H1 (cell line): ENCODE measurements around the gene ALG5. TPM values are rescaled to one million over a fixed set of nuclear protein-coding genes. Genes with fewer than 3 reads are reported as not detected.

Experiments
- BRCA1 ChIP-seq: IDR thresholded peaks from 2 replicates; pipeline ENCODE4 v1.6.1; 2012; ENCODE audit warnings: low read depth, low read length, improper control_type of control experiment
- CEBPB ChIP-seq: IDR thresholded peaks from 2 replicates; pipeline ENCODE4 v1.6.1; 2012; ENCODE audit warnings: low read depth, low read length
- CHD7 ChIP-seq: fragments of 300-600 bp; sonication (generic); IDR thresholded peaks from 2 replicates; pipeline ENCODE4 v1.7.1; 2012; ENCODE audit warnings: low read length, moderate library complexity, mild to moderate bottlenecking, inconsistent platforms; ENCODE audit not compliant: insufficient replicate concordance
- EZH2 ChIP-seq: fragments of 200-600 bp; sonication (generic); IDR thresholded peaks from 2 replicates; pipeline ENCODE4 v1.7.1; 2012; ENCODE audit warnings: low read depth, mild to moderate bottlenecking, moderate library complexity, low read length, inconsistent platforms; ENCODE audit not compliant: severe bottlenecking
- FOSL1 ChIP-seq: IDR thresholded peaks from 2 replicates; pipeline ENCODE4 v1.6.1; 2011; ENCODE audit warnings: mild to moderate bottlenecking, low read depth, low read length, moderate library complexity; ENCODE audit not compliant: insufficient read depth
- JUND ChIP-seq: IDR thresholded peaks from 2 replicates; pipeline ENCODE4 v1.6.1; 2011; ENCODE audit warnings: mild to moderate bottlenecking, improper control_type of control experiment, low read length
- KDM1A ChIP-seq: fragments of 200-600, 300-600 bp; sonication (generic); IDR thresholded peaks from 2 replicates; pipeline ENCODE4 v1.7.1; 2016; ENCODE audit warnings: mild to moderate bottlenecking, low read length, borderline replicate concordance
- TCF12 ChIP-seq: IDR thresholded peaks from 2 replicates; pipeline ENCODE4 v1.6.1; 2011; ENCODE audit warnings: low read depth, mild to moderate bottlenecking, low read length
- YY1 ChIP-seq: IDR thresholded peaks from 2 replicates; pipeline ENCODE4 v1.6.1; 2011; ENCODE audit warnings: low read depth, mild to moderate bottlenecking, low read length
- polyA plus RNA-seq, 7 experiments: library from polyadenylated mRNA; depleted of rRNA in 3 of 7; stranded (reverse) in 5 of 7; unstranded in 2 of 7; fragments of >200 nt in 5 of 7; fragments of 200-250 nt in 2 of 7; gene quantifications; 1 replicate in 5 of 7; 2 replicates in 1 of 7; 4 replicates in 1 of 7; pipeline versions ENCODE4 v1.2.1 to v1.2.3, GENCODE V29; 2011 to 2013; ENCODE audit warnings: missing spikeins in 2 of 7, mixed read lengths in 2 of 7
- total RNA-seq: library from RNA; stranded (reverse); fragmentation: NEBNext Ultra II Directional; extraction: Animal tissue kit (Norgen Biotek cat#: 25700); gene quantifications from 2 replicates; pipeline ENCODE4 v1.2.1, GENCODE V29; 2021
- TF ChIP-seq, protein P1 (sequence below), 3 experiments: IDR thresholded peaks; 1 replicate in 2 of 3; 2 replicates in 1 of 3; pipeline versions ENCODE4 v1.5.1 to v1.6.1; 2011; ENCODE audit warnings: low read length in 3 of 3, mild to moderate bottlenecking in 3 of 3, inconsistent platforms in 2 of 3, low read depth in 1 of 3, moderate library complexity in 1 of 3; ENCODE audit not compliant: insufficient read depth in 1 of 3; ENCODE audit errors: control extremely low read depth in 1 of 3

The ALG5 gene
- total and polyA plus RNA-seq, 2 of the 8 experiments (the other 6 are each of a cell fraction or from before 2014, with no cell fraction given) = 15.0 to 24.3 TPM

GRCh38 chr13:36913463-36913862 lies 85.7 kb downstream of the ALG5 start (continued):
- TF ChIP-seq CHD7 (no peak), YY1 (no peak), TCF12 (no peak), BRCA1 (no peak), EZH2 (no peak), FOSL1 (no peak), CEBPB (no peak), JUND (no peak), KDM1A (no peak)
- TF ChIP-seq, protein P1, sequence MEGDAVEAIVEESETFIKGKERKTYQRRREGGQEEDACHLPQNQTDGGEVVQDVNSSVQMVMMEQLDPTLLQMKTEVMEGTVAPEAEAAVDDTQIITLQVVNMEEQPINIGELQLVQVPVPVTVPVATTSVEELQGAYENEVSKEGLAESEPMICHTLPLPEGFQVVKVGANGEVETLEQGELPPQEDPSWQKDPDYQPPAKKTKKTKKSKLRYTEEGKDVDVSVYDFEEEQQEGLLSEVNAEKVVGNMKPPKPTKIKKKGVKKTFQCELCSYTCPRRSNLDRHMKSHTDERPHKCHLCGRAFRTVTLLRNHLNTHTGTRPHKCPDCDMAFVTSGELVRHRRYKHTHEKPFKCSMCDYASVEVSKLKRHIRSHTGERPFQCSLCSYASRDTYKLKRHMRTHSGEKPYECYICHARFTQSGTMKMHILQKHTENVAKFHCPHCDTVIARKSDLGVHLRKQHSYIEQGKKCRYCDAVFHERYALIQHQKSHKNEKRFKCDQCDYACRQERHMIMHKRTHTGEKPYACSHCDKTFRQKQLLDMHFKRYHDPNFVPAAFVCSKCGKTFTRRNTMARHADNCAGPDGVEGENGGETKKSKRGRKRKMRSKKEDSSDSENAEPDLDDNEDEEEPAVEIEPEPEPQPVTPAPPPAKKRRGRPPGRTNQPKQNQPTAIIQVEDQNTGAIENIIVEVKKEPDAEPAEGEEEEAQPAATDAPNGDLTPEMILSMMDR (IDR thresholded peaks at IDR 0.05; ENCODE audit: control extremely low read depth in 1 of 3, insufficient read depth in 1 of 3, low read depth in 1 of 3, low read length in 3 of 3) = no peak
